ENCODE data around the gene CIAO1.

DNA sequence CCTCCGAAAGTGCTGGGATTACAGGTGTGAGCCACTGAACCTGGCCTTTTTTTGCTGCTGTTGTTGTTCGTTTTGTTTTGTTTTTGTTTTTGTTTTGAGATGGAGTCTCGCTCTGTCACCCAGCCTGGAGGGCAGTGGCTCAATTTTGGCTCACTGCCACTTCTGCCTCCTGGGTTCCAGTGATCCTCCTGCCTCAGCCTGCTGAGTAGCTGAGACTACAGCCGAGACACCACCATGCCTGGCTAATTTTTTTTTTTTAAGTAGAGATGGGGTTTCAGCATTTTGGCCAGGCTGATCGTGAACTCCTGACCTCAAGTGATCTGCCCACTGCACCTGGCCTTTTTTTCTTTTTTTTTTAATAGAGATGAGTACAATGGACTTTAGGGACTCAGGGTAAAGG, 22.2 kb upstream of the CIAO1 start:
- TF ChIP-seq, protein P1, sequence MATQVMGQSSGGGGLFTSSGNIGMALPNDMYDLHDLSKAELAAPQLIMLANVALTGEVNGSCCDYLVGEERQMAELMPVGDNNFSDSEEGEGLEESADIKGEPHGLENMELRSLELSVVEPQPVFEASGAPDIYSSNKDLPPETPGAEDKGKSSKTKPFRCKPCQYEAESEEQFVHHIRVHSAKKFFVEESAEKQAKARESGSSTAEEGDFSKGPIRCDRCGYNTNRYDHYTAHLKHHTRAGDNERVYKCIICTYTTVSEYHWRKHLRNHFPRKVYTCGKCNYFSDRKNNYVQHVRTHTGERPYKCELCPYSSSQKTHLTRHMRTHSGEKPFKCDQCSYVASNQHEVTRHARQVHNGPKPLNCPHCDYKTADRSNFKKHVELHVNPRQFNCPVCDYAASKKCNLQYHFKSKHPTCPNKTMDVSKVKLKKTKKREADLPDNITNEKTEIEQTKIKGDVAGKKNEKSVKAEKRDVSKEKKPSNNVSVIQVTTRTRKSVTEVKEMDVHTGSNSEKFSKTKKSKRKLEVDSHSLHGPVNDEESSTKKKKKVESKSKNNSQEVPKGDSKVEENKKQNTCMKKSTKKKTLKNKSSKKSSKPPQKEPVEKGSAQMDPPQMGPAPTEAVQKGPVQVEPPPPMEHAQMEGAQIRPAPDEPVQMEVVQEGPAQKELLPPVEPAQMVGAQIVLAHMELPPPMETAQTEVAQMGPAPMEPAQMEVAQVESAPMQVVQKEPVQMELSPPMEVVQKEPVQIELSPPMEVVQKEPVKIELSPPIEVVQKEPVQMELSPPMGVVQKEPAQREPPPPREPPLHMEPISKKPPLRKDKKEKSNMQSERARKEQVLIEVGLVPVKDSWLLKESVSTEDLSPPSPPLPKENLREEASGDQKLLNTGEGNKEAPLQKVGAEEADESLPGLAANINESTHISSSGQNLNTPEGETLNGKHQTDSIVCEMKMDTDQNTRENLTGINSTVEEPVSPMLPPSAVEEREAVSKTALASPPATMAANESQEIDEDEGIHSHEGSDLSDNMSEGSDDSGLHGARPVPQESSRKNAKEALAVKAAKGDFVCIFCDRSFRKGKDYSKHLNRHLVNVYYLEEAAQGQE (IDR thresholded peaks at IDR 0.05): no peak
- TF ChIP-seq, protein P2, sequence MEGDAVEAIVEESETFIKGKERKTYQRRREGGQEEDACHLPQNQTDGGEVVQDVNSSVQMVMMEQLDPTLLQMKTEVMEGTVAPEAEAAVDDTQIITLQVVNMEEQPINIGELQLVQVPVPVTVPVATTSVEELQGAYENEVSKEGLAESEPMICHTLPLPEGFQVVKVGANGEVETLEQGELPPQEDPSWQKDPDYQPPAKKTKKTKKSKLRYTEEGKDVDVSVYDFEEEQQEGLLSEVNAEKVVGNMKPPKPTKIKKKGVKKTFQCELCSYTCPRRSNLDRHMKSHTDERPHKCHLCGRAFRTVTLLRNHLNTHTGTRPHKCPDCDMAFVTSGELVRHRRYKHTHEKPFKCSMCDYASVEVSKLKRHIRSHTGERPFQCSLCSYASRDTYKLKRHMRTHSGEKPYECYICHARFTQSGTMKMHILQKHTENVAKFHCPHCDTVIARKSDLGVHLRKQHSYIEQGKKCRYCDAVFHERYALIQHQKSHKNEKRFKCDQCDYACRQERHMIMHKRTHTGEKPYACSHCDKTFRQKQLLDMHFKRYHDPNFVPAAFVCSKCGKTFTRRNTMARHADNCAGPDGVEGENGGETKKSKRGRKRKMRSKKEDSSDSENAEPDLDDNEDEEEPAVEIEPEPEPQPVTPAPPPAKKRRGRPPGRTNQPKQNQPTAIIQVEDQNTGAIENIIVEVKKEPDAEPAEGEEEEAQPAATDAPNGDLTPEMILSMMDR (IDR thresholded peaks at IDR 0.05): no peak
- TF ChIP-seq RCOR1 (IDR thresholded peaks at IDR 0.05; ENCODE audit: low read depth, low read length) (no peak), ESRRA (IDR thresholded peaks at IDR 0.05; ENCODE audit: borderline replicate concordance, low read length) (no peak), RFX5 (IDR thresholded peaks at IDR 0.05) (no peak), MAX (IDR thresholded peaks at IDR 0.05) (no peak), EP300 (IDR thresholded peaks at IDR 0.05) (no peak)
